Fibroblast of skin of scalp (primary cell): Measurements from ENCODE around the gene MAGI1.
"Not testable (repeated sequence)": the region's sequence is repeated elsewhere in the genome, so short reads cannot be mapped to it uniquely, and the experiment has no call there.

ENCODE experiments used
- DNase-seq: peaks from one replicate; pipeline ENCODE4 v3.0.0-alpha.2; 2013

Gene MAGI1

DNA sequence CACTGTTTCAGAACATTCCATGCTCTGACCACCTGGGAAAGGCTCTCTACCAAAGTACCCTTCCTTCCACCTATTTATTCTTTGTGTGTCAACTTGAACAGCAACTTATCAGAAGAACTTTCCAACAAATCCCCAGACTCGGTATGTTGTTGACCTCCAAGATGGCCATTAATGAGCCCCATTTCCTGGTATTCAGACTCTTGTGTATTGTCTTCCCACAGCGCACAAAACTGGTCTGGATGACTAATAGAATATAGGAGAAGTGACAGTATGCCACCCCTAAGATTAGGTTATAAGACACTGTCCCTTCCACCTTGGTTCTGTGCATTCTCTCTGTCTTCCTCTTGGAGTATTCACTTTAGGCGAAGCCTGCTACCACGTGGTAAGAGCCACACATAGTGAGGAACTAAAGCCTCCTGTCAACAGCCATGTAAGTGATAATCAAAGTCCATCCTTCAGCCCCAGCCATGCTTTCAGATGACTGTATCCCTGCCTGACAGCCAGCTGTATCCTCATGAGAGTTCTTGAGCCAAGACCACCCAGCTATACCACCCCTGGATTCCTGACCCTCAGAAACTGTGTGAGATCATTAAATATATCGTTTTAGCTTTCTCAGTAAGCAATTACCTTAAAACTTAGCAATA lies 481.7 kb downstream of the MAGI1 start:
- no peak for DNase-seq

- no peak for DNase-seq
These were observed 486.3 kb downstream of the MAGI1 start for GRCh38 chr3:65552434-65552833.

- no peak for DNase-seq
These were observed 486.8 kb downstream of the MAGI1 start for GRCh38 chr3:65551945-65552344.

GRCh38 chr3:65550137-65550536 lies 488.6 kb downstream of the MAGI1 start:
- no peak for DNase-seq

- DNase-seq, result no peak
These were observed 489.1 kb downstream of the MAGI1 start for GRCh38 chr3:65549626-65549959.

DNA sequence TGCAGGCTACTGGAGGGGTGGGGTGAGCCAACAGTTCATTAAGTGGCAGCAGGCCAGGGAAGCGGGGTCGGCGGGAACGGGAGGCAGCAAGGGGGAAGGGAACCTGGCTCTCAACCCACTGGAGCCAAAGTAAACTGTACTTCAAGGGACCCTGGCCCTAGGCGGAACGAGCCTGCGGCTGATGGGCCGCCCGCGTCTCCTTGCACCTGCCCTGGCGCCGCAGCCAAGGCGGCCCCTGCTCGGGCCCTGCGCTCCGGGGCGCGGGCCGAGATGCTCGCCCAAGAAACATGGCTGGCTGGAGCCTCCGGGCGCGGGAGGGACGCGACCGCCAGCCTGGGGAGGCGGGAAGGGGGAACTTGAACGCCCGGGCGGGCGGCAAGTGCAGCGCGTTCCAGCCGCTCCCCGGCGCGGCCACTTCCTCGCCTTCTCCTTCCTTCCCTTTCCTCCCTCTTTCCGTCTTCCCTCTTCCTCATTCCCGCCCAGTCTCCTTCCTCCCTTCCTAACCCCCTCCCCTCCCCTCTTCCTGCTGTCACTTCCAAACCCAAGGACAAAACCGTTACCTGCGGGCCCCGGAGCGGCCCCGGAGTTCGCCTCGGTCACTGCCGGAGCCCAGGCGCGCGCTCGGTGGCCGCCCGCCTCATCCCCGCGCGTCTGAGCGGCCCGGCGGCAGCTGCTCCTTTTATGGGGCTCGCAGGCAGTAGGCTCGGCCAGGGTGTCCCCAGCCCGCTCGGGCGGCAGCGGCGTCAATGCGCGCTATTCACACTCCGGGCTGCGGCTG lies 489.7 kb downstream of the MAGI1 start:
- DNase-seq, result no peak

DNA sequence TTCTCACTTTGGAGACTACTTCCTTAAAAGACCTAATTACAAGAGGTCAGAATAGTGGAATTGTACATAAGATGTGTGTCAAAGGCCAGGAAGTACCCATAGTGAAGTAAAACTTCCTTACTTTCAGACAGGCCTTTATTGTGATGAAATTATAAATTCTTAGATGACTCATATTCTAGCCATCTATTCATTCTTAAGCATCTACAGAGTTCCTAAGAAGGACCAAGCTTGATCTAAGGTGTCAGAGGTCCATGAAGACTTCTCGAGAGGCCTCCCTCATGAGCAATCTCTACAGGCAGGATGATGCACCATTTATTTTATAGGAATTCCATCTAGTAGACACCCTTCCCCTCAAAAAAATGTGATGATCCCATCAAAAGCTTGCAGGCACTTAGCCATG lies 493.3 kb downstream of the MAGI1 start:
- DNase-seq, result peak; percentile 70

DNA sequence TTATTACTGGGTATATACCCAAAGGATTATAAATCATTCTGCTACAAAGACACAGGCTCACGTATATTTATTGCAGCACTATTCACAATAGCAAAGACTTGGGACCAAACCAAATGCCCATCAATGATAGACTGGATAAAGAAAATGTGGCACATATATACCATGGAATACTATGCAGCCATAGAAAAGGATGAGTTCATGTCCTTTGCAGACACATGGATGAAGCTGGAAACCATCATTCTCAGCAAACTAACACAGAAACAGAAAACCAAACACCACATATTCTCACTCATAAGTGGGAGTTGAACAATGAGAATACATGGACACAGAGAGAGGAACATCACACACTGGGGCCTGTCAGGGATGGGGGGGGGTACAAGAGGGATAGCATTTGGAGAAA lies 495.3 kb downstream of the MAGI1 start:
- DNase-seq, result not testable (repeated sequence)

DNA sequence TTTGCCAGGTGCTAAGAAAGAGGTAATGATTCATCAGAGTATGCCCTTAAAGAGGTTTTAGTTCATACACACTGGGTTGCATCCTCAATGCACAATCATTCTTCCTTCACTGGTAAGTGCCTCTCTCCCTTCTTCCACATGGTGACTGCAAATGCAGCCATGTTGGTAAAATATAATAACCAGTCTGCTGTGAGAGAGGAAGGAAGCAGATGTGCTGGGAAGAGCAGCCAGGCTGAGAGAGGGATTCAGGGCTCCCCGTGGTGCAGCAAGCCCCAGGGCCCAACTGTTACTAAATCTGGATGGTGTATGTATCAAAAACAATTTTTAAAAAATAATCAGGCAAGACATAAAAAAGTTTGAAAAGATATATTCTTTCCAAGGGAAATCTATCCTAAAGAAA lies 498.1 kb downstream of the MAGI1 start:
- DNase-seq, result no peak

GRCh38 chr3:65539616-65540015 lies 499.1 kb downstream of the MAGI1 start:
- DNase-seq, result no peak

DNA sequence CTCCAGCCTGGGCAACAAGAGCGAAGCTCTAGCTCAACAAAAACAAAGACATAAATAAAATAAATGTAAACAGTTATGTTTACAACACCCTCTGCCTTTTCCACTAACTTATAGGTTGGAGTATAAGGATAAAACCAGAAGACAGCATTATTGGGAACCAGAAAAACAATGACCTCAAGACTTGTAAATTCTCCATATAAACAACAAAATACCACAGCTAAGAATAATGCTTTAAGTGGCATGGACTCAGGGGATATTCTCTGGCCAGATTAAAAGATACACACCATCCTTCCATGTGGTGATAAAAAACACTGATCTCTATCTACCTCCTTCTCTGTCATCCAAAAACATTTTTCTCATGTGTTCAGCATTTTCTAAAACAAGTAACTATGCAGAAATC lies 500.6 kb downstream of the MAGI1 start:
- no peak for DNase-seq

DNA sequence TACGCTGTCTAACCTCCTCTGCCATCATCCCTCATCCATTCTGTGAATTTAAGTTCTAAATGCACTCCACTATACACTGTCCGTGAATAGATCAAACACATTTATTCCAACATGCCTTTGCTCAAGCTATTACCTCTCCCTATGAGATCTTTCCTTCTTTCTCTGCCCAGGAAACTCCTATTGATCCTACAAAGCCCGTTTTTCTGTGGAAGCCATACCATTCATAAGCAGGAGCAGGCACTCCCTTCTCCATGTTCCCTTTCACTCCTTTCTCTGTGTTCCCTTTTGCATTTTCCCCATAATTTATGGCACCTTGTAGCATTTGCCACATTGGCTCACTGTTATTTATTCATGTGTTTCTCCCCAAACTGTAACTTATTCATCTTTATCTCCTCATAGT lies 501.6 kb downstream of the MAGI1 start:
- no peak for DNase-seq

- no peak for DNase-seq
These were observed 503.5 kb downstream of the MAGI1 start for GRCh38 chr3:65535260-65535659.

DNA sequence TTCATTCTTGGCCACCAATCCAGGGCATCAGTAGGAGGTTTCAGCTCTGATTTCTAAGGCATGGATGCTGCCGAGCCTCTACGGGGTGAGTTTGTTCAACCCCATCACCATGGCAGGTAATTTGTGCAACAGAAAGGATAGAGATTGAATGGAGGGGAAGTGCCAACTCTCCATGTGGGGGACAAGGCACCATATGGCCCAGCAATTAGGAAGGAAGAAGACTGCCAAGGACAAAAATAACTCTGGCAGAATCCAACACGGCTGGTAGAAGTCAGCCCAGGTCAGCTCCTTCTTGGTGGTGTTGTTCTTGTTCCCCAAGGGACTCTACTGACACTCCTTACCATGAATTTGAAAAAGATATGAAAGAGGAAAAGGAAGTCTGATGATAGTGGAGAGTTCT lies 503.9 kb downstream of the MAGI1 start:
- DNase-seq, result no peak

GRCh38 chr3:65532749-65533148 lies 506.0 kb downstream of the MAGI1 start:
- no peak for DNase-seq

GRCh38 chr3:65532215-65532614 lies 506.5 kb downstream of the MAGI1 start:
- DNase-seq, result no peak

DNA sequence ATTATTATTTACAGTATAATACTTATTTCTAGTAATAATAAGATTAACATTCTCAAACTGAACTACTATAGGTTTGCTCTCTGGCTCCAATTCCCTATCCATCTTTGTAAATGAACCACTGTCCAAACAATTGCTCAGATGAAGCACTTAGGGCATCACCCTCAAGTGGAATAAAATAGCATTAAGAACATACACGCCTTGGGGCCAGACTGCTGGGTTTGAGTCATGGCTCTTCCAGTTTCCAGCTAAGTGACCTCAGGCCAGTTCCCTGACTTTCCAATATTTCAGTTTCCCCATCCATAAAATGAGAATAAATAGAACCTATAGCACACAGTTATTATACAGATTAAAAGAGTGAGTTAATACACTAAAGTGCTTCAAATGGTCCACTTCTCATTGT lies 507.2 kb downstream of the MAGI1 start:
- DNase-seq, result no peak

DNA sequence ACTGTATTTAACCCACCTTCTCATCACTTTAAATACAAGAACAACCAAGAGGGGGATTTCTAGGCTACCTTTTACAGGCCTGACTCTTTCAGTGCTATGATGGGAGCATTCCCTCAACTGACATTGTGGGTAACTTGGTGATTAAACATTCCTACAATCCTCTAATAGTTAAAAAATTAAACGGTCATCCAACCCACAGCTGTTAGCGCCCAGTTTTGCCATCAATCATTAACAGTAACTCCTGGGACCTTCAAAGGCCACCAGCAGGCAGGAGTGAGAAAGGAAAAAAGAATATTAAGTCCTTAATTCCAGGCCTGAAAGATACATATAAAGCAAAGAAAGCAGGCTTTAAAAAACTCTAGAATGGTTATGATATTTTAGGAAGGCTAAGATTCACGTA lies 512.1 kb downstream of the MAGI1 start:
- DNase-seq, result no peak

DNA sequence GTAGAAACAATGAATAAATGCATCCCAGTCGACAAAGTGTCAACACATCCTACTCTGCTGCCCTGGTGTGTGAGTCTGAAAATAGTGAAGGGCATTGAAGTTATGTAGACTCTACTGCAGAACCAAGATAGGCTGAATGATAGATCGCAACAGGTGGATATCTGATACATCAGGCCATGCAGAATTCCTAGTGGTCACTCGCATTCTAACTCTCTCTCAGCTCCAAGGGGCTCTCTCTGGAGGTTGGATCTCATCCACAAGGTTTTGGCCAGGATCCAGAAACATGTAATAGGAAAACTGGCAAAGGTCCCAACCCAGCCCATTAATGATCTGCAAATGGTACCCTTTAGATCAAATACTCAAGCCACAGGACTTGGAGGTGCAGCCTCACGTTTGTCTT lies 514.1 kb downstream of the MAGI1 start:
- no peak for DNase-seq

- DNase-seq, result no peak
These were observed 514.8 kb downstream of the MAGI1 start for GRCh38 chr3:65523878-65524277.

- DNase-seq, result no peak
These were observed 517.7 kb downstream of the MAGI1 start for GRCh38 chr3:65521032-65521431.

- DNase-seq, result no peak
These were observed 521.7 kb downstream of the MAGI1 start for GRCh38 chr3:65516998-65517397.

DNA sequence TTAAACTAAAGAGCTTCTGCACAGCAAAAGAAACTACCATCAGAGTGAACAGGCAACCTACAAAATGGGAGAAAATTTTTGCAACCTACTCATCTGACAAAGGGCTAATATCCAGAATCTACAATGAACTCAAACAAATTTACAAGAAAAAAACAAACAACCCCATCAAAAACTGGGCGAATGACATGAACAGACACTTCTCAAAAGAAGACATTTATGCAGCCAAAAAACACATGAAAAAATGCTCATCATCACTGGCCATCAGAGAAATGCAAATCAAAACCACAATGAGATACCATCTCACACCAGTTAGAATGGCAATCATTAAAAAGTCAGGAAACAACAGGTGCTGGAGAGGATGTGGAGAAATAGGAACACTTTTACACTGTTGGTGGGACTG lies 524.4 kb downstream of the MAGI1 start:
- DNase-seq, result not testable (repeated sequence)

GRCh38 chr3:65509423-65509794 lies 529.3 kb downstream of the MAGI1 start:
- DNase-seq, result not testable (repeated sequence)
